Ramos (cell line): ENCODE results near the gene UNKL.

Experiments used
- in situ Hi-C: fragments of 300-500 bp; cut with MboI; formaldehyde crosslinking; loops from one replicate; pipeline ENCODE4 v1.14.3; 2022; ENCODE audit warnings: low sequenced_read_pairs; ENCODE audit not compliant: unreplicated experiment

The UNKL gene

DNA sequence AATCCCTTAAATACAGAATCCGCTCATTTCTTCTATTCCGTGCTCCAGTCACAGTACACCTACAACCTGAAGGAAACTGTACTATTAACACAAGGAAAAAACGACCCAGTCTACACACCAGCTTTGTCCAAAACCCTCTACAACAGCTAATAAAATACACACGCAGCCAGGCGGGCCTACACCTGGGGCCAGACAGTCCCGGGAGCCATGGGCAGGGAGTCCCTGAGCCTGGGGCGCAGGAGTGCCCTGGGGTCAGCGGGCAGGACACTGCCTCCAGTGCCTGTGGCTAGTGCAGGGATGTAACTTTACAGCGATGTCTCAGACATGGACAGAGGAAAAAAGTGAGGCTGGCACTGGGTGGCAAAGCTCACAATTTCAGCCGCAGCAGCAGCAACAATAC is 34.3 kb downstream of the UNKL start:
- in situ Hi-C loops: no loop called here

DNA sequence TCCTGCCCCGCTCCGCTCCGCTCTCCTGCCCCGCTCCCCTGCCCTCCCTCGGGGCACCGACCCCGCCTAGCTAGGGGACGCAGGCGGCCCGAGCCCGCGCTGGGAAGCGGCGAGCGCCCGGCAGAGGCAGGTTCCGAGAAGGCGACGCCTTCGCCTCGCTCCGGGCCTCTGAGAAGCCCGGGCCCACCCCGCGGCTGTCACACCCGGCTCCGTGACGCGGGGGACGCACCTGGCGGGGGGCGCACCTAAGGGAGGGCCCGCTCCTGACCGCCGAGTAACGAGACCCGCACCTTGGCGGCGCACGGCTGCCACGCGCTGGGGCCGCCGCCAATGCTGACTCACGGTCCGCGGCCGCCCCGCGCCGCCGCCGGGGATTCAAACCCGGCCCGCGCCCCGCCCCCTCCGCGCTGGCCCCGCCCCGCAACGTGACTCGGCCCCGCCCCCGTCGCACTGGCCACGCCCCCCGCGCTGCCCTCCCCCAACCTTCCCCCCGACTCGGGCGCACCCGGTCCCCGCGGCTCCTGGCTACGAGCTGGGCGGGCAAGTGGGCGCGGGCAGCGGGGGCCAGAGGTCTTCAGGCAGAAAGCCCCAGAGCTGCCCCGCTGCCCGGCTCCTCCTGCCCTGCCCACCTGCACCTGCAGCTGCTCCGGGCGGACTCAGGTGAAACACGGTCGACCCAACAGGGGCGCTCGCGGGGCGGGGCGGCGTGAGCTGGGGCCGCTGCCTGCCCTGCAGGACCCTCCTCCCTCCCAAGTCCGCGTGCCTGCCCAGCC is 35.0 kb downstream of the UNKL start:
- in situ Hi-C loops: no loop called here

DNA sequence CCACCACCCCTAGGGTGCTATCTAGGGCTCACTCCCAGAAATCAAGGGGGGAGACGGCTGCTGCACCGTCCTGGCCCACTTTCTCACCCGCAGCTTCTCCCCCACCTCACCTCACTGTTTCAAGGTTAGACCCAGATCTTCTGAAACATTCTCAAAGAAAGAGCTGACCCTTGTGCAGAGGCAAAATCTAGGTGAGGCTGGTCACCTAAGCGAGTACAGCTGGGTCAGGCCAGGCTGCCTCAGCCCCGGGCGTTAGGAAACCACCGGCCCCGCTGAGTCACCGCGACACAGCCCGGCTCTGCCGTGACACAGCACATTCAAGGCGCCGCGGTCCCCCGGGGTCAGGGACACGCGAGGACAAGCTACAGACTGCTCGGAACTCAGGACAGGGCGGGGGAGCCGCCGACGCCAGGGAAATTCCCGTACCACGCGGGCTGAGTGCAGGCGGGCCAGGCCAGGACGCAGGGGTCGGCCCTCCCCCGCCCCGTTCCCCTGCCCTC is 35.6 kb downstream of the UNKL start:
- in situ Hi-C loops: no loop called here

DNA sequence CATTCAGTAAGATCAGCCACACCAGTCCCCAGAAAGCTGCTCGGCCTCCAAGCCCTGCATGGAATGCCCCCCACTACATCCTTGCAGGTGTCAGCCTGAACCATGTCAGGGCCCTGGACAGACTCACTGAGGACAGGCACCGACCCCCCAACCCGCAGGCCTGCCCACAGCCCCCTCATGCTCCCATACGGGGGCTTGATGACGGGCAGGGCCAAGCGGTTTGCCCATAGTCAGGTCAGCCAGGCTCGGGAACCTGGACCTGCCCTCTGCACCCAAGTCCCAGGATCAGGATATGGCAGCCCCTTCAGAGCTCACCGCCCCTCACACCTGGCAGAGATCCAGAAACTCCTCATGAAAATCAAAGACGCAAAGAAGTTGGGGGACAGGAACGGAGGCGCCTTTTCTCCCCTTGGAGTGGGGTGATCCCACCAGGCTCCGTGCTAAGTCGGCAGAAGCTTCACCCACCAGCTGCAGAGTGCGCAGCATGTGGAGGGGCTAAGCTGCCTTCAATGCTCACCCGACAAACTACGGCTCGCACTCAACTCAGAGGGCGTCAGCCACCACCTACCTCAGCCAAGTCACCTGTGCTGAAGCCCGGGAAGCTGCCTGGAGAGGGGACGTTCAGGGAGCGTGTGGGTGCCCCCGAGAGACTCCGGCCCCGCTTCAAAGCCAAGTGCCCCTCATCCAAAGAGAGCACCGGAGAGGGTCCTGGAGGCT is 36.3 kb downstream of the UNKL start:
- in situ Hi-C loops: no loop called here

DNA sequence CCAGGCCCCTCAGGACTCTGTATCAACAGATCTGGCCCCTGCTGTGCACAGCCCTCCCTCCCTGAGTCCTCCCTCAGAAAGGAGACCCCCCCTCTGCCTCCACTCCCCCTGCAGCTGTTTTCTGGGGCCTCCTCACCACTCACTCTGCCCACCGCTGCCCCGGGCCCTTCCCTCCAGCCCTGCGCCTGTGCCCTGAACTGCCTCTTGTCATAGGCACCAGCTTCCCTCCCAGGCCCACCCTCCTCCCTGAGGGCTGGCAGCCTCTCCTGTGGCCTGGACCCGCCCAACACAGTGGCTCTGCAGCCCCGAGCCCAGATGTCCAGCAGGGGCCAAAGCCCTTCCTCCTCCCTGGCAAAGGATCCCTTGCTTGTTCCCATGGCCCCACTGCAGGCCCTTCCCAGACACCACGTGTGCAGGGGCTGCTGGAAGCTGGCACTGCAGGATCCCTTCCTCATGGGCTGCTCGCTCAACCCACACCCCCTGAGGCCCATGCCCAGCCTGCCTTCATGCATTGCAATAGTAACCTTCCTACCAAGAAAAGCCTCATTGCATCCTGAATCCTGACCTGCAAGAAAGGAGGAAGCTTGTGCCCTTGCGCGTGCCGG is 37.0 kb downstream of the UNKL start:
- in situ Hi-C loops: no loop called here

DNA sequence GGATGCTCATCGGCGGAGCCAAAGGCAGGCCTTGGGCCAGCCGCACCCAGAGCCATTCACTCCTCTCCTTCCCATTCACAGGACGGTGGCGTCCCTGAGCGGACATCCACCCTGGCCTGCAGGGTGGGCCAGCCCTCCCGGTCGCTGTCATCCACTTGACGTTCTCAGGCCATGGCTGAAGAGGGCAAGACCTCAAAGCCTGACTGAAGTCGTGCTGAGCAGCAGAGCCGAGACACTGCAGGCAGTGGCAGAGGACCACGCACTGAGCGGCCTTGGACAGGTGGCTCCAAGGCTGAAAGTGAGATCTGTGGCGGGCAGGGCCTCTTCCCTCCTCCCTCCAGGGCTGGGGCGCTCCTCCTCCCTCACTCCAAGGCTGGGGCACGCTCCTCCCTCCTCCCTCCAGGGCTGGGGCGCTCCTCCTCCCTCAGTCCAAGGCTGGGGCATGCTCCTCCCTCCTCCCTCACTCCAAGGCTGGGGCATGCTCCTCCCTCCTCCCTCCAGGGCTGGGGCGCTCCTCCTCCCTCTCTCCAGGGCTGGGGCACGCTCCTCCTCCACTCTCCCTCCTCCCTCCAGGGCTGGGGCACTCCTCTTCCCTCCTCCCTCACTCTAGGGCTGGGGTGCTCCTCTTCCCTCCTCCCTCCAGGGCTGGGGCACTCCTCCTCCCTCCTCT is 38.6 kb downstream of the UNKL start:
- in situ Hi-C loops: no loop called here

DNA sequence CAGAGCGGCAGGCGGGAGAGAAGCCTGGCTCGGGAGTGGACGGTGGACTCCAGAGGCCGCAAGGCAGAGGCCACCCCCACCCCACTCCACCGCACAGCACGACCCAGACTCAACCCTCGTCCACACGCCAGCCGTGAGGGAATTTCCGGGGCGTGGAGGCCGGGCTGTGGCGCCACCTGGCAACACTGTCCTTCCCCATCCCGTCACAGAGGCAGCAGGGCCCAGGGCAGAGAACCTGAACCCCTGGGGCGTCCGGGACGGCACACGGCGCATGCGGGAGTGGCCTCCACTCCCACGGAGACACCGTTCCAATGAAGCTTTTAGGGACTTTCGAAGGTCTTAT is 39.2 kb downstream of the UNKL start:
- in situ Hi-C loops: no loop called here

DNA sequence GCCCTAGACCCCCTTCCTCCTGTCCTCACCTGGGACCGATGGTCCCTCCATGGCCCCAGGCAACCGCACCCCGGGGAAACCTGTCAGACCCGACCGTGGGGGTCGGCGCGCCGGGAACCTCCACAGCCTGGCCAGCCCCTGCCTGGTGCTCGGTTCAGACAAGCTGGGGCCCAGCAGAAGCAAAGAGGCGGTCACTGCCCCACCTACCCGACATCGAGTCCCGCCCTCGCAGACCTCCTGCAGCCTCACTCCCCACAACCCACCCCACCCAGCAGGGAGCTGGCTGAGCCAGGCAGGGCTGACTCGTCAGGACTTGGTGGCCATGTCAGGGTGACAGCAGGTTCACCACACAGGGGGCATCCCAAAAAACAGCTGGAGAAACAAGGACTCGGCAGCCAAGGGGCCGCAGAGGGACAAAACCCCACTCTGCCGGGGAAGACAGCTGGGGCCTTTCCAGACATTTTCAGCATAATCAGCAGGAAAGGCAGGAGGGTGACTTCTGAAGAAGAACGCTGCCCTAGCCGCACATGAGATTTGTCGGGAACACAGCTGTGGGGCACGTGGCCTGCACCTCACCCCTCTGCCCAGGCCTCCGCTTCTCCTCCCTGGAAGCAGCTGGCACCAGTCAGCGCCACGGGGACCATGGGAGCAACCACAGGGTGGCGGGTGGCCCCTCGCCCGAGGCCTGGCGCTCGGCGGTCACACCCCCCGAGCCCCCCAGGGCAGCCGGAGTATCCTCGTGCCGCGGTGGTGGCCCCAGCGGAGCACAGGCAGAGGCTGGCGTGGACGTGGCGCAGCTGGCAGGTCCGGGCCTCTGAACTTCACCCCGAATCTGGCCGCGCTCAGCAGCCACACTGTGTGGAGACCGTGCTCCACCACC is 39.8 kb downstream of the UNKL start:
- in situ Hi-C loops: no loop called here

DNA sequence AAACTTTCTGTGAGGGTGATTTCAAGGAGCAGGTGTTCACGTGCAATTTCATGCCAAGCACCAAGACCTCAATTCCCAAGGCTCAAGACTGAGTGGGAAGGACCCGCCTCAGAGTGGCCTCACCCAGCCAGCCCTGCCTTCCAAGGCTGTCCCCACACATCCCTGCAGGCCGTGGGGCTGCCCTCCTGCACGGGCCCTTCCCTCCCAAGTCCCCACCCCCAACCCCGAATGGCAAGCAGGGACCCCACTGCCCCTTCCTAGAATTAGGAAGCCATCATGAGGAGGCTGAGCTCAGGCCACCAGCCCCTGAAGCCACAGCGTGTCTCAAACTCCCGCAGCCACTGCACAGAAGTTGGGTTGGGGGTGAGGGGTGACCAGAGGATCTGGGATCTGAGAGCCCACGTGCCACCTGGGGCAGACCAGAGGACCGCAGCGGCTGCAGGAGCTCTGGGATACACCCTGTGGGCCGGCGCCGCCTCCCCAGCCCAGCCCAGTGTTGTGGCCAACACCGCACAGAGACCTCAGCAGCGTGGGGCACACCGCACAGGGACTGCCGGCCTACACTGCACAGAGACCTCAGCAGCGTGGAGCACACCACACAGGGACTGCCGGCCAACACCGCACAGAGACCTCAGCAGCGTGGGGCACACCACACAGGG is 42.1 kb downstream of the UNKL start:
- in situ Hi-C loops: no loop called here

DNA sequence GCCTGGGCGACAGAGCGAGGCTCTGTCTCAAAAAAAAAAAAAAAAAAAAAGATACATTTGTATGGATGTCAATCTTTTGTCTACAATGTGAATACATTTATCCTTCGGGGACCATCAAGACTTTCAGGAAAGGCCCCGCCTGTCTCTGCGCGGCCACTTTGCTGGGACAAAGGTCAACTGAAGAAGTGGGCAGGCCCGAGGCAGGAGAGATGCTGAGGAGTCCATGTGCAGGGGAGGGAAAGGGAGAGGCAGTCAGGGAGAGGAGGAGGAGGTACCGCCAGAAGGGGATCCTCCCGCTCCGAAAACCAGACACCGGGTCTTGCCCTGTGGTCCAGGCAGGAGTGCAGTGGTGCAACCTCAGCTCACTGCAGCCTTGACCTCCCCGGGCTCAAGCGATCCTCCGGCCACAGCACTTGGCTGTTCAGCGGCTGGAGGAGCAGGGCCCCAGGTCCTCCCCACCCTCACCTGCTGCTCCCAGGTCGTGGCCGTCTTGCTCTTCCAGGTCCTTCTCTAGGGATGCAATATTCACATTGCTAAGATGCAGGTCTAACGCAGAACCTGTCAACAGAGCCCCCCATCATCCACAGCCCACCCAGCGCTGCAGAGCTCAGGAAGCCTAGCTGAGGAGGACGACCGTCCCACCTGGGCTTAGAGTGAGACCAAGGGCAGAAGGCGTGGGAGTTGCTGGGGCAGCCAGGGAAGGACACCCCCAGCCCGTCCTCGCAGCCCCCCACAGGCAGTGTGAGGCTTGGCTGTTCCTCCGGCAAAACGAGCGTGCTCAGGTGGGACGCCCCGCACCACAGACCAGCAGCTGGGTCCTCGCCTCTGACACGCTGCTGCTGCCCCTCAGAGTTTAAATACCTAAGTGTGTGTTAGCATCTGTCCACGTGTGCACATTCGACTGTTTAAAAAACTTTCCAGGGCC is 43.2 kb downstream of the UNKL start:
- in situ Hi-C loops: no loop called here

DNA sequence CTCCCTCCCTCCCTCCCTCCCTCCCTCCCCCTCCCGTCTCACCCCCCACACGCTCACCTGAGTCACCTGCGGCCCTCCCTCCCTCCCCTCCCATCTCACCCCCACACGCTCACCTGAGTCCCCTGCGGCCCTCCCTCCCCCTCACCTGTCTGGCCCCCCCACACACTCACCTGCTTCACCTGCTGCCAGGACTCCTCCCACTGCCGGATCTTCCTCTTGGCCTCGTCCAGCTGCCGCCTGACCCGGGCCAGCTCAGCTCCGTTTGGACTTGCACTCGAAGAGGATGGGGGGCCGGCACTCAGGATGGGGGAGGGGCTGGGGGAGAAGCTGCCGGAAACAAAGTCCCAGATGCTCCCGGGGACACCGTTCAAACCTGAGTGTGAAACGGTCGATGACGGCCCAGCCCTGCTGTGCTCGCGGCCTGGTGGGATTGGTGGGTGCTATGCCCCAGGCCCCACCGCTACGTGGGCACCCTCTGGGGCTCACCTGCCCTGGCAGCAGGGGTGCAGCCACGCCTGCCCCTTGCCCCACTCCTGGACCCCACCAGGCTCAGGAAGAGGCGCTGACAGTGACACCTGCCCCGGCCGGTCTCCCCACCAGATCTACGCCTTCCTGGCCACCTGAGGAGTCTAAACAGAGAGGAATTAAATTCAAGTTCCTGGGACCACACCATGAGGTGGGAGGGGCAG is 46.9 kb downstream of the UNKL start:
- in situ Hi-C loops: no loop called here

DNA sequence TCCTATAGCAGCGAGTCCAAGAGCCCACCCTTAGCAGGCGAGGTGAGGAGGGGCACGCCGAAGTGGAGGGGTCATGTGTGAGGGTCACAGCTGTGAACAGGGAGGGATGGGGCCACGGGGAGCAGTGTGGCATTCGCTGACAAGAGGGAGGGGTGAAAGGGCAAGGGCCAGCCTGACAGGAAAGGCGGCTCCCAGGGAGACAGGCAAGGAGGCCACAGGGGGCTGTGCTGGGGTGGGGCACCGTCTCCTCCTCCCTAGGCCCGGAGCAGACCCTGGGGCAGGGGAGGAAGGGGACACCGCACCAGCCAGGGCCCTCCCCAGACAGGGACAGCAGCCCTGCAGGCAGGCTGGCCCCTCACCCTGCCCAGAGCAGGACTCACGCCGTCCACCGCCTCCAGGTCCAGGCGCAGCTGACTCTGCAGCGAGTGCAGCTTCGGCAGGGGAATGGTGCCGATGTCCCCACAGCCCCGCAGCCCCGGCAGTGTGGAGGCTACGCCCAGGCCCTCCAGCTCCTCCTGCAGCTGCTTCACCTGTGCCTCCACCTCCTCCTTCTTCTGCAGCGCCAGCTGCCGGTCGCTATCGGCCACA is 47.7 kb downstream of the UNKL start:
- in situ Hi-C loops: no loop called here

DNA sequence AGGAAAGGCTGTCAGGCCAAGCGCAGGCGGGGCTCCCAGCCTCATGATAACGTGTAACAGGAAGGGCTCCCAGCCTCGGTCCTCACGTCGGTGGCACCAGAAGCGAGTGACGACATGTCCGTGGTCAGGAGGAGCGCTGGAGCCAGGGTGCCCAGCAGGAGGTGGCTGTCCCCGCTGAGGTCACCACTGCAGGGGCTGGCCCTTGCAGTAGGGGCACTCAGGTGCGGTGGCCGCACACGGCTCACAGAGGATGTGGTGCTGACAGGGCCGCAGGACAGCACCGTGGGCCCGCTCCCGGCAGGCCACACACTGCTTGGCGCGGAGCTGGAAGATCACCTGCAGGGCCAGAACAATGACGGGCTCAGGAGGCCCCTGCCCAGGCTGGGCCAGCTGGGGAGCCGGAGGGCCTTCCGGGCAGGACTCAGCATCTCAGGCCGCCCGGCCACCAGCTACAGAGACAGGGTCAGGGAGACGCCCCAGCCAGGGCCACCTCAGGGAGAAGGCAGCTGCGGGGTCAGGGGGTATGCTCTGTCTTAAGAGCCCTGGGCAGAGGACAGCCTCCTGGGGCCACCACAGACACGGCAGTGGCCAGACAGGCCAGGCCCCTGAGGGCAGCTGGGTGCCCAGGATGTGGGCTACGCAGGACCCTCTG is 48.3 kb downstream of the UNKL start:
- in situ Hi-C loops: no loop called here

DNA sequence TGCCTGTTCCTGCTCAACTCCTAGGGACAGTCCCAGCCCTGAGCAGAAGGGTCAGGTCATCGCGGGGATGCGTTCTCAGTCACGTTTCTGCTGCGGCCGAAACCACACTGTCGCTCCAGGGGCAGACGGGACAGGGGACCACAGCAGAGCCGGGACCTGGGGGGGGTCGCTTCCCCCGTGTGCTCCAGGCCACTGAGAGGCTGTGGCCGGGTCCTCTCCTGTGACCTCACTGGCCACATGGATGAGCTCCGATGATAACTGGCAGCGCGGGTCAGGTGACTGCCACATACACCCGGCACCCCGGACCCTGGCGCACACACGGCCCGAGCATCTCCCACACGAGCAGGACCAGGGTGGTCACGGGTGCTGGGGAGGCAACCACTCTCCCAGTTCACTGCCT is 50.0 kb downstream of the UNKL start:
- in situ Hi-C loops: no loop called here

DNA sequence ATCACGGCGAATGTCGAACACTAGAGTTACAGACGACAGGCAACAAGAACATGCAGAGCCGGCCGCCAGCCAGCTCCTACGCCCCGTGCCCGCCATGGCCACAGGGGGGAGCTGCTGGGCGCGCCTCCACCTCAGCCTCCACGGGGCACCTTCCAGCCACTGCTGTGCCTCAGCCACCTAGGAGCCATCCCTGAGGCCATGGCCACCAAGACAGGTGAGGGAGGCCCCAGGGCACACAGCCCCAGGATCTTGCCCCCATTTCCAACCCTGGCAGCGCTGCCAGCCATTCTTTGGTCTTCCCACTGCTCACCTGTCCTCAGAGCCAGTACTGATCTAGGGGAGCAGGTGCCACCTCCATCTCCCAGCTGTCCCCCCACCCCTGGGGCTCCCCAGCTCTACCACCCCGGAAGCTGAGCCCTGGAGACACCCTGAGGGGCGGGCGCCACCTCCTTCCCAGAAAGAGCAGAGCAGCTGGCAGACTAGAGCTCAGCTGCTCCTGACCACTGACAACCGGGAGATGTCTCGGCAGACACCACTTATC is 50.9 kb downstream of the UNKL start:
- in situ Hi-C loops: no loop called here

DNA sequence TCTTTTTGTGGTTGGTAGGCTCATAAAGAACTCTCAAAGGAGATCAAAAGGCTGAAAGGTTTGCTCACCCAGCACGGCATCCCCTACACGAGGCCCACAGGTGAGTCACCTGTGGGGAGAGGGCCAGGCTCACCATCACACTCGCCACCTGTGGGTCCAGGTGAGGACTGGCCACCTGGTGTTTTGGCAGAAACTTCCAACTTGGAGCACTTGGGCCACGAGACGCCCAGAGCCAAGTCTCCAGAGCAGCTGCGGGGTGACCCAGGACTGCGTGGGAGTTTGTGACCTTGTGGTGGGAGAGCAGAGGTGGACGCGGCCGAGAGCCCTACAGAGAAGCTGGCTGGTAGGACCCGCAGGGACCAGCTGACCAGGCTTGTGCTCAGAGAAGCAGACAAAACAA is 51.7 kb downstream of the UNKL start:
- in situ Hi-C loops: no loop called here
